H1 (cell line): ENCODE measurements around the gene TPH2. TPM values are rescaled to one million over a fixed set of nuclear protein-coding genes. Genes with fewer than 3 reads are reported as not detected.

Source experiments
- CTCF ChIA-PET: fragments of 300-600 bp; sonication (Branson Sonifier 250); formaldehyde crosslinking; loops from one replicate; lab custom pipeline; 2021; ENCODE audit not compliant: partially characterized antibody; lab: Charles Lee
- POLR2A ChIA-PET: fragments of 300-600 bp; sonication (Branson Sonifier 250); formaldehyde crosslinking; loops from one replicate; lab custom pipeline; 2021; ENCODE audit warnings: inconsistent platforms; ENCODE audit not compliant: partially characterized antibody; lab: Charles Lee
- DNase-seq, 2 experiments: peaks; one replicate each; pipeline versions ENCODE4 v3.0.0 to v3.0.0-alpha.2; 2010 to 2022; ENCODE audit warnings: low spot score in 2 of 2, low read depth in 1 of 2, mixed read lengths in 1 of 2
- FAIRE-seq: peaks from 2 replicates; lab custom pipeline; 2011; peaks lifted over from hg19 to GRCh38; lab: Jason Lieb, UNC
- H2AFZ ChIP-seq: 2 replicates; pipeline ENCODE4 v1.8.1; 2012; ENCODE audit warnings: low read length, inconsistent platforms
- H2AK5ac ChIP-seq: 2 replicates; pipeline ENCODE4 v1.6.1; 2013; ENCODE audit warnings: low read depth, low read length
- H2BK120ac ChIP-seq: replicated peaks from 2 replicates; pipeline ENCODE3; 2013; ENCODE audit warnings: low read depth, low read length, inconsistent platforms
- H2BK12ac ChIP-seq: 2 replicates; pipeline ENCODE4 v1.6.1; 2013; ENCODE audit warnings: low read depth, low read length
- H2BK15ac ChIP-seq: 2 replicates; pipeline ENCODE4 v1.6.1; 2013; ENCODE audit warnings: low read length
- H2BK20ac ChIP-seq: 2 replicates; pipeline ENCODE4 v1.6.1; 2013; ENCODE audit warnings: low read length
- H2BK5ac ChIP-seq: 2 replicates; pipeline ENCODE4 v1.6.1; 2013; ENCODE audit warnings: low read depth, low read length
- H3K14ac ChIP-seq: 2 replicates; pipeline ENCODE4 v1.6.1; 2013; ENCODE audit warnings: inconsistent platforms; ENCODE audit not compliant: insufficient read length
- H3K18ac ChIP-seq: 2 replicates; pipeline ENCODE4 v1.6.1; 2013; ENCODE audit warnings: low read length; ENCODE audit errors: extremely low read depth
- H3K23ac ChIP-seq: 2 replicates; pipeline ENCODE4 v1.6.1; 2013; ENCODE audit warnings: inconsistent platforms; ENCODE audit not compliant: insufficient read length
- H3K23me2 ChIP-seq: 2 replicates; pipeline ENCODE4 v1.6.1; 2013; ENCODE audit warnings: low read depth, low read length
- H3K27ac ChIP-seq: 2 replicates; pipeline ENCODE4 v1.6.1; 2011; ENCODE audit warnings: low read depth, low read length, inconsistent platforms
- H3K27me3 ChIP-seq, 4 experiments: replicated peaks in 1 of 4; 1 replicate in 1 of 4; 2 replicates in 3 of 4; pipeline versions ENCODE4 v1.6.1 to v1.8.1; 2011 to 2013; ENCODE audit warnings: low read length in 3 of 4, mild to moderate bottlenecking in 3 of 4, inconsistent platforms in 2 of 4, mixed read lengths in 2 of 4, moderate library complexity in 1 of 4; ENCODE audit not compliant: control insufficient read depth in 3 of 4, insufficient read depth in 3 of 4; ENCODE audit errors: extremely low read depth in 1 of 4
- H3K36me3 ChIP-seq, 4 experiments: 2 replicates each; pipeline versions ENCODE4 v1.6.1 to v1.8.1; 2011 to 2013; ENCODE audit warnings: mild to moderate bottlenecking in 4 of 4, low read length in 3 of 4, moderate library complexity in 2 of 4, control low read depth in 1 of 4, inconsistent platforms in 1 of 4; ENCODE audit not compliant: insufficient read depth in 4 of 4, control insufficient read depth in 2 of 4
- H3K4ac ChIP-seq: replicated peaks from 2 replicates; pipeline ENCODE3; 2013; ENCODE audit warnings: low read length, low read depth, mixed read lengths, inconsistent platforms; ENCODE audit not compliant: insufficient read length
- H3K4me1 ChIP-seq, 4 experiments: replicated peaks in 1 of 4; 1 replicate in 1 of 4; 2 replicates in 3 of 4; pipeline versions ENCODE4 v1.6.1 to v1.8.1; 2011 to 2013; ENCODE audit warnings: low read length in 3 of 4, inconsistent platforms in 2 of 4, mixed read lengths in 1 of 4; ENCODE audit not compliant: insufficient read depth in 4 of 4, control insufficient read depth in 3 of 4
- H3K4me2 ChIP-seq, 2 experiments: 2 replicates each; pipeline versions ENCODE4 v1.6.1 to v1.8.1; 2011 to 2013; ENCODE audit warnings: low read depth in 2 of 2, low read length in 2 of 2, control low read depth in 1 of 2, inconsistent platforms in 1 of 2, mild to moderate bottlenecking in 1 of 2; ENCODE audit not compliant: insufficient read depth in 1 of 2
- H3K4me3 ChIP-seq, 4 experiments: fragments of 200-600, 300-600 bp in 1 of 4; sonication (generic), shearing (Covaris generic), sonication (Bioruptor Twin) in 1 of 4; 2 replicates each; pipeline versions ENCODE4 v1.5.1 to v1.8.1; 2011 to 2016; ENCODE audit warnings: low read length in 4 of 4, low read depth in 3 of 4, control low read depth in 2 of 4, inconsistent platforms in 2 of 4, mild to moderate bottlenecking in 2 of 4, mixed read lengths in 1 of 4, moderate library complexity in 1 of 4; ENCODE audit not compliant: insufficient read depth in 2 of 4; ENCODE audit errors: extremely low read depth in 1 of 4
- H3K56ac ChIP-seq: replicated peaks from 2 replicates; pipeline ENCODE3; 2013; ENCODE audit warnings: low read depth, mild to moderate bottlenecking, mixed read lengths, low read length, inconsistent platforms; ENCODE audit not compliant: insufficient read length
- H3K79me1 ChIP-seq: 2 replicates; pipeline ENCODE4 v1.6.1; 2013; ENCODE audit warnings: low read depth, low read length, control low read depth
- H3K79me2 ChIP-seq, 2 experiments: 2 replicates each; pipeline versions ENCODE4 v1.6.1 to v1.8.1; 2012 to 2013; ENCODE audit warnings: low read length in 2 of 2, mild to moderate bottlenecking in 2 of 2, inconsistent platforms in 1 of 2; ENCODE audit not compliant: insufficient read depth in 2 of 2, control insufficient read depth in 1 of 2
- H3K9ac ChIP-seq, 4 experiments: replicated peaks in 1 of 4; 1 replicate in 1 of 4; 2 replicates in 3 of 4; pipeline versions ENCODE4 v1.6.1 to v1.8.1; 2011 to 2013; ENCODE audit warnings: low read depth in 3 of 4, low read length in 3 of 4, control low read depth in 2 of 4, mild to moderate bottlenecking in 2 of 4, moderate library complexity in 2 of 4, inconsistent platforms in 1 of 4; ENCODE audit errors: extremely low read depth in 1 of 4
- H3K9me3 ChIP-seq, 2 experiments: 2 replicates each; pipeline versions ENCODE4 v1.6.1 to v1.8.1; 2012 to 2013; ENCODE audit warnings: mild to moderate bottlenecking in 2 of 2, moderate library complexity in 2 of 2, control low read depth in 1 of 2, inconsistent platforms in 1 of 2, low read depth in 1 of 2, low read length in 1 of 2, mixed read lengths in 1 of 2; ENCODE audit not compliant: insufficient read depth in 2 of 2
- H4K20me1 ChIP-seq, 2 experiments: replicated peaks in 1 of 2; 2 replicates each; pipeline versions ENCODE3 to v1.8.1; 2011 to 2013; ENCODE audit warnings: inconsistent platforms in 2 of 2, low read length in 2 of 2, mild to moderate bottlenecking in 1 of 2; ENCODE audit not compliant: insufficient read depth in 2 of 2, control insufficient read depth in 1 of 2
- H4K5ac ChIP-seq: 2 replicates; pipeline ENCODE4 v1.6.1; 2013; ENCODE audit warnings: low read length, low read depth, mixed read lengths, inconsistent platforms; ENCODE audit not compliant: insufficient read length
- H4K8ac ChIP-seq: 2 replicates; pipeline ENCODE4 v1.8.0; 2013; ENCODE audit warnings: mild to moderate bottlenecking, moderate library complexity, low read length, inconsistent platforms; ENCODE audit not compliant: insufficient read depth; ENCODE audit errors: extremely low read depth
- H4K91ac ChIP-seq: replicated peaks from 2 replicates; pipeline ENCODE3; 2013; ENCODE audit warnings: low read length, mixed read lengths, inconsistent platforms; ENCODE audit not compliant: insufficient read length
- ASH2L ChIP-seq: fragments of 200-600, 300-600 bp; sonication (generic); IDR thresholded peaks from one replicate; pipeline ENCODE4 v1.7.1; 2017; ENCODE audit warnings: low read length
- CBX5 ChIP-seq: fragments of 300-800, 300-1000 bp; sonication (generic); IDR thresholded peaks from 2 replicates; pipeline ENCODE4 v1.7.1; 2016; ENCODE audit warnings: antibody characterized with exemption, low read length, low read depth
- CREB1 ChIP-seq: IDR thresholded peaks from 2 replicates; pipeline ENCODE4 v1.6.1; 2012; ENCODE audit warnings: inconsistent platforms
- EGR1 ChIP-seq: IDR thresholded peaks from 2 replicates; pipeline ENCODE4 v1.6.1; 2011; ENCODE audit warnings: low read depth, low read length, borderline replicate concordance
- FOSL1 ChIP-seq: IDR thresholded peaks from 2 replicates; pipeline ENCODE4 v1.6.1; 2011; ENCODE audit warnings: mild to moderate bottlenecking, low read depth, low read length, moderate library complexity; ENCODE audit not compliant: insufficient read depth
- HDAC2 ChIP-seq, 2 experiments: fragments of 300-600 bp in 1 of 2; sonication (generic) in 1 of 2; IDR thresholded peaks; 2 replicates each; pipeline ENCODE4 v1.6.1; 2011 to 2012; ENCODE audit warnings: low read depth in 2 of 2, low read length in 2 of 2, mild to moderate bottlenecking in 2 of 2, moderate library complexity in 2 of 2, borderline replicate concordance in 1 of 2, inconsistent platforms in 1 of 2
- KDM1A ChIP-seq: fragments of 200-600, 300-600 bp; sonication (generic); IDR thresholded peaks from 2 replicates; pipeline ENCODE4 v1.7.1; 2016; ENCODE audit warnings: mild to moderate bottlenecking, low read length, borderline replicate concordance
- KDM5A ChIP-seq: fragments of 200-600 bp; IDR thresholded peaks from 2 replicates; pipeline ENCODE4 v1.7.1; 2012; ENCODE audit warnings: mild to moderate bottlenecking, low read length, inconsistent platforms, mixed read lengths
- MAFK ChIP-seq: IDR thresholded peaks from 2 replicates; pipeline ENCODE4 v1.6.1; 2012; ENCODE audit warnings: low read depth, mild to moderate bottlenecking, improper control_type of control experiment, low read length
- PHF8 ChIP-seq: fragments of 200-600 bp; sonication (generic); conservative IDR thresholded peaks from 2 replicates; pipeline ENCODE4 v1.7.1; 2012; ENCODE audit warnings: low read depth, mild to moderate bottlenecking, inconsistent platforms, low read length, moderate library complexity
- POLR2AphosphoS5 ChIP-seq: IDR thresholded peaks from 2 replicates; pipeline ENCODE4 v1.6.1; 2011; ENCODE audit warnings: low read depth, low read length
- SUZ12 ChIP-seq: fragments of 200-600 bp; sonication (generic); IDR thresholded peaks from 2 replicates; pipeline ENCODE4 v1.6.1; 2012; ENCODE audit warnings: mild to moderate bottlenecking, inconsistent platforms, low read length, moderate library complexity, mixed read lengths
- TBP ChIP-seq: IDR thresholded peaks from 2 replicates; pipeline ENCODE4 v1.6.1; 2011; ENCODE audit warnings: low read depth, low read length, improper control_type of control experiment
- TCF12 ChIP-seq: IDR thresholded peaks from 2 replicates; pipeline ENCODE4 v1.6.1; 2011; ENCODE audit warnings: low read depth, mild to moderate bottlenecking, low read length
- USF2 ChIP-seq: IDR thresholded peaks from 2 replicates; pipeline ENCODE4 v1.6.1; 2011; ENCODE audit warnings: low read length, improper control_type of control experiment
- polyA plus RNA-seq, 7 experiments: library from polyadenylated mRNA; depleted of rRNA in 3 of 7; stranded (reverse) in 5 of 7; unstranded in 2 of 7; fragments of >200 nt in 5 of 7; fragments of 200-250 nt in 2 of 7; gene quantifications; 1 replicate in 5 of 7; 2 replicates in 1 of 7; 4 replicates in 1 of 7; pipeline versions ENCODE4 v1.2.1 to v1.2.3, GENCODE V29; 2011 to 2013; ENCODE audit warnings: missing spikeins in 2 of 7, mixed read lengths in 2 of 7
- total RNA-seq: library from RNA; stranded (reverse); fragmentation: NEBNext Ultra II Directional; extraction: Animal tissue kit (Norgen Biotek cat#: 25700); gene quantifications from 2 replicates; pipeline ENCODE4 v1.2.1, GENCODE V29; 2021

TPH2 gene
- total and polyA plus RNA-seq, 2 of the 8 experiments (the other 6 are each of a cell fraction or from before 2014, with no cell fraction given) = 0.57 to 1.1 TPM

- Histone ChIP-seq H4K5ac (no peak overlapping the region), H3K23me2 (no peaks in the 10 kb centered on the region; the same call in 1 of the 2 replicates), H3K4ac (no peak overlapping the region), H3K14ac (no peak overlapping the region), H3K4me1 (no peaks in the 10 kb centered on the region), H2AFZ (no peak overlapping the region), H4K8ac (no peak overlapping the region), H3K56ac (no peak overlapping the region), H2BK120ac (no peak overlapping the region), H3K9me3 (no peaks in the 10 kb centered on the region), H4K20me1 (no peaks in the 10 kb centered on the region), H3K18ac (no peak overlapping the region), H3K9ac (no peak overlapping the region), H2BK5ac (no peak overlapping the region), H2BK20ac (no peak overlapping the region), H3K4me3 (no peak overlapping the region), H2BK12ac (no peak overlapping the region), H2BK15ac (no peak overlapping the region), H3K27me3 (no peaks in the 10 kb centered on the region), H2AK5ac (no peak overlapping the region), H3K79me1 (no peaks in the 10 kb centered on the region), H3K4me2 (no peak overlapping the region), H3K36me3 (no peaks in the 10 kb centered on the region), H3K79me2 (no peaks in the 10 kb centered on the region), H3K23ac (no peak overlapping the region), H4K91ac (no peak overlapping the region), H3K27ac (no peak overlapping the region)
- no peak for FAIRE-seq
- CTCF ChIA-PET = interaction anchor here (0.6 to 2.3 kb wide), 12 partner anchors 8 to 715 kb away, joined by 3 to 11 read pairs (median 4); no protein-coding TSS in a partner anchor
- DNase-seq = no peak
- POLR2A ChIA-PET = no interaction called here
- TF ChIP-seq POLR2AphosphoS5 = no peak
- no peak for TF ChIP-seq EGR1
- no peak for TF ChIP-seq CBX5
- no peak for TF ChIP-seq CREB1
- TF ChIP-seq KDM1A = no peak
- TF ChIP-seq SUZ12 = no peak
- no peak for TF ChIP-seq FOSL1
- TF ChIP-seq ASH2L = no peak
- TF ChIP-seq TCF12 = no peak
- TF ChIP-seq TBP = no peak
- no peak for TF ChIP-seq USF2
- TF ChIP-seq HDAC2 (IDR thresholded peaks at IDR 0.05; ENCODE audit: borderline replicate concordance in 1 of 2, low read depth in 2 of 2, low read length in 2 of 2) = no peak
- no peak for TF ChIP-seq MAFK
- no peak for TF ChIP-seq PHF8
- TF ChIP-seq KDM5A = no peak
Measured at GRCh38 chr12:72018036-72018435, 79.4 kb downstream of the TPH2 start.
